Measurements from ENCODE around the gene DPM3.
"Not testable (repeated sequence)": the region's sequence is repeated elsewhere in the genome, so short reads cannot be mapped to it uniquely, and the experiment has no call there.

Gene DPM3

GRCh38 chr1:155124503-155125463 is 15.5 kb downstream of the DPM3 start:
- DNase-seq: no peak

- no peak for DNase-seq
Measured at GRCh38 chr1:155123801-155124200, 16.5 kb downstream of the DPM3 start.

- no peak for DNase-seq
Measured at GRCh38 chr1:155122308-155122707, 18.0 kb downstream of the DPM3 start.

- DNase-seq: no peak
Measured at GRCh38 chr1:155121249-155121648, 19.1 kb downstream of the DPM3 start.

- peak; percentile 47 for DNase-seq
Measured at GRCh38 chr1:155120253-155120652, 20.1 kb downstream of the DPM3 start.

GRCh38 chr1:155118090-155118489 is 22.2 kb downstream of the DPM3 start:
- DNase-seq: not testable (repeated sequence)

- no peak for DNase-seq
Measured at GRCh38 chr1:155117610-155118009, 22.7 kb downstream of the DPM3 start.

- no peak for DNase-seq
Measured at GRCh38 chr1:155116113-155116764, 24.1 kb downstream of the DPM3 start.

GRCh38 chr1:155113450-155113980 is 26.8 kb downstream of the DPM3 start:
- no peak for DNase-seq

GRCh38 chr1:155110826-155111225 is 29.5 kb downstream of the DPM3 start:
- DNase-seq: no peak

GRCh38 chr1:155110381-155110780 is 29.9 kb downstream of the DPM3 start:
- no peak for DNase-seq

- no peak for DNase-seq
Measured at GRCh38 chr1:155108296-155108695, 32.0 kb downstream of the DPM3 start.

- DNase-seq: no peak
Measured at GRCh38 chr1:155107309-155108264, 32.7 kb downstream of the DPM3 start.

GRCh38 chr1:155106862-155107261 is 33.5 kb downstream of the DPM3 start:
- DNase-seq: no peak

GRCh38 chr1:155105604-155106011 is 34.7 kb downstream of the DPM3 start:
- DNase-seq: no peak

GRCh38 chr1:155104605-155105534 is 35.5 kb downstream of the DPM3 start:
- no peak for DNase-seq

GRCh38 chr1:155103325-155103724 is 37.0 kb downstream of the DPM3 start:
- DNase-seq: no peak

- no peak for DNase-seq
Measured at GRCh38 chr1:155099331-155099730, 41.0 kb downstream of the DPM3 start.

- DNase-seq: no peak
Measured at GRCh38 chr1:155094622-155094948, 45.7 kb downstream of the DPM3 start.

GRCh38 chr1:155093911-155094621 is 46.3 kb downstream of the DPM3 start:
- DNase-seq: peak; percentile 82

- no peak for DNase-seq
Measured at GRCh38 chr1:155092641-155093040, 47.7 kb downstream of the DPM3 start.

Data from OCI-M1 (cell line).